ENCODE data around the gene ITGB5.

Gene ITGB5

GRCh38 chr3:124813541-124813940 is 73.6 kb downstream of the ITGB5 start:
- no peak for TF ChIP-seq CTCF (IDR thresholded peaks at IDR 0.05)

- no peak for TF ChIP-seq CTCF (IDR thresholded peaks at IDR 0.05)
These were observed 74.6 kb downstream of the ITGB5 start for GRCh38 chr3:124812291-124813265.

GRCh38 chr3:124811436-124811835 is 75.7 kb downstream of the ITGB5 start:
- no peak for TF ChIP-seq CTCF (IDR thresholded peaks at IDR 0.05)

GRCh38 chr3:124810970-124811369 is 76.2 kb downstream of the ITGB5 start:
- no peak for TF ChIP-seq CTCF (IDR thresholded peaks at IDR 0.05)

- TF ChIP-seq CTCF (IDR thresholded peaks at IDR 0.05): no peak
These were observed 78.1 kb downstream of the ITGB5 start for GRCh38 chr3:124809039-124809438.

- TF ChIP-seq CTCF (IDR thresholded peaks at IDR 0.05): no peak
These were observed 81.5 kb downstream of the ITGB5 start for GRCh38 chr3:124805671-124806070.

- no peak for TF ChIP-seq CTCF (IDR thresholded peaks at IDR 0.05)
These were observed 82.3 kb downstream of the ITGB5 start for GRCh38 chr3:124804875-124805274.

Measured in LNCAP (cell line).